NCI-H82 (cell line): ENCODE measurements around the gene TSN.
"Not testable (repeated sequence)": the region's sequence is repeated elsewhere in the genome, so short reads cannot be mapped to it uniquely, and the experiment has no call there.

Source experiments
- DNase-seq: peaks from one replicate; lab custom pipeline; 2025; lab: John Stamatoyannopoulos, UW

TSN gene

GRCh38 chr2:121755237-121756111, at the start of gene TSN:
TSS of gene TSN (plus strand) at chr2:121755651. CDS start at chr2:121755780, 129 bp downstream.
- DNase-seq: peak; percentile 99

- no peak for DNase-seq
These were observed 49.5 kb upstream of the TSN start for GRCh38 chr2:121705958-121706357.

GRCh38 chr2:121707344-121707919, 48.0 kb upstream of the TSN start:
- DNase-seq: no peak

- DNase-seq: no peak
These were observed 47.5 kb upstream of the TSN start for GRCh38 chr2:121707920-121708361.

DNA sequence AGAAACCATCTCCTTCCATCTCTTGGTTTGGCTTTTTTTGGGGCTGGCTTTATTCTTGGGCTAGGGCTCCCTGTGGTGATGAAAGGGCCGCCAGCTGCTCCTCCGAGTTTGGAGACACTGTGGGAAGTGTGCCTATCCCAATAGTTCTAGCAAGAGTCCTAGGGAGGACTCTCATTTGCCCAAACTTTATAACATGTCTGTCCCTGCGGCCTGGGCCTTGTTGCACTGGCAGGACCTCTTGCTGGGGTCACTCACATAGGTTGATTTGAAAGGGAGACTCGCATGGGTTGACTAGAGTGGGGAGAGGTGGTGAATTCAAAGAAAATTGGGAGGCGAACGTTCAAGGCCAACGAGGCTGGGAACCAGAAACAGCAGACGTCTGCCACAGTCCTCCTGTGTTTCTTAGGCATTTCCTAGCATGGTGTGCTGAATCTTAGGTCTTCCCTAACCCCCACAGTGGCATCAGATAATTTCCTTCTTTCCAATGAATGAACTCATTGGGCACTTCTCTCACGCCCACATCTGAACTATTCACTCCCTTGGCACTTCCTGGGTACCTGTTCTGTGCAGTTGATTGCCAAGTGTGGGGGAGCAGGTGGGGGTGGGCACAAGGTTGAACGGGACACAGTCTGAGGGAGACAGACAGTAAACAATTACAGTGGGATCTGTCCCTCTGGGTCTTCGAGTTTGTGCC, 45.5 kb upstream of the TSN start:
- DNase-seq: no peak

- no peak for DNase-seq
These were observed 44.8 kb upstream of the TSN start for GRCh38 chr2:121710470-121711170.

DNA sequence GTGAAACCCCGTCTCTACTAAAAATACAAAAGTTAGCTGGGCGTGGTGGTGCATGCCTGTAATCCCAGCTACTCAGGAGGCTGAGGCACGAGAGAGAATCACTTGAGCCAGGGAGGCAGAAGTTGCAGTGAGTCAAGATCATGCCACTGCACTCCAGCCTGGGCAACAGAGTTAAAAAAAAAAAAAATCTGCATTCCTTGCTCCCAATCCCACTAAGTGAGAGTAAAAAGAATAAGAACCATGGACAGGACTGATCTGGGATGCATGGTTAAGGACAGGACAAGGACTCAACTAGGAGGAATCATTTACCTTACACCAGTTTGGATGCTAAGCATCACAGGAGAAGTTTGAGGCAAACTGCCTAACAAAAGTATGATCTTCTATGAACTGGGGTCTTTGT, 44.0 kb upstream of the TSN start:
- not testable (repeated sequence) for DNase-seq

GRCh38 chr2:121716126-121716525, 39.3 kb upstream of the TSN start:
- peak; percentile 63 for DNase-seq

DNA sequence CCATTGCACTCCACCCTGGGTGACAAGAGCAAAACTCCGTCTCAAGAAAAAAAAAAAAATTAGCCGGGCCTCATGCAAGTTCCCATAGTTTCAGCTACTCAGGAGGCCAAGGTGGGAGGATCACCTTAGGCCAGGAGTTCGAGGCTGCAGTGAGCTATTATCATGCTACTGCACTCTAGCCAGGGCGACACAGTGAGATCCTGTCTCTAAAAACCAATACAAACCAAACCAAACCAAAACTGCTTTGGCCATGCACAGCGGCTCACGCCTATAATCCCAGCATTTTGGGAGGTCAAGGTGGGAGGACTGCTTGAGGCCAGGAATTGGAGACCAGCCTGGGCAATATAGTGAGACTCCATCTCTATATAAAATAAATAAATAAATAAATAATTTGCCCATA, 37.9 kb upstream of the TSN start:
- no peak for DNase-seq

GRCh38 chr2:121721926-121722325, 33.5 kb upstream of the TSN start:
- DNase-seq: no peak

DNA sequence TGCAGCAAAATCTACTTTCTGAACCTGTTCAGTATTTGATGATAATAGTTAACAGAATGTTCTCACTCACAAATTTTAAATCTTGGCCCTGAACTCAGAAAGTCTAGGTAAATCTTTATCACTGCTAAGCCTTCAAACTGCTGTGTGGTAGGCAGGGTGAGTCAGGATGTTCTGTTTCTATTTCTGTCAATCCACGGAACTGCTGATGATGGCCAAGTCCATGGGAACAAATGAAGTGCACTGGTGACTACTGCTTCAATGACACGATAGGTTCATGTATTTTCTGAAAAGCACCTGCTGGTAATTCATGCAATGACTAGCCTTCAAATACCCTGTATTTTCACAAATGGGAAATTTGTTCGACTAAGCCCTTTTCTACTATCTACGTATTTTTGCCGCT, 33.0 kb upstream of the TSN start:
- no peak for DNase-seq

DNA sequence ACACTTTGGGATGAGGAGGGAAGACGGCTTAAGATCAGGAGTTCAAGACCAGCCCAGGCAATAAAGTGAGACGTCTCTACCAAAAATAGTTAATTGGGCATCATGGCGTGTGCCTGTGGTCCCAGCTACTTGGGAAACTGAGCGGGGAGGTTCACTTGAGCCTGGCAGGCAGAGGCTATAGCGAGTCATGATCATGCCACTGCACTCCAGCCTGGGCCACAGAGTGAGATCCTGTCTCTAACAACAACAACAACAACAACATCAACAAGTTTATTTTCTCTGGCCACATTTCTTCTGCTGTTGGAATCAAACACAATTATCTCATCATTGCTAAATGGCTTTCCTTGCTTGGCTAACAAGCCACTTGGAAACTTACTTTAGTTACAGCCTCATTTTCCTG, 32.1 kb upstream of the TSN start:
- no peak for DNase-seq

GRCh38 chr2:121727332-121727731, 28.1 kb upstream of the TSN start:
- DNase-seq: no peak

DNA sequence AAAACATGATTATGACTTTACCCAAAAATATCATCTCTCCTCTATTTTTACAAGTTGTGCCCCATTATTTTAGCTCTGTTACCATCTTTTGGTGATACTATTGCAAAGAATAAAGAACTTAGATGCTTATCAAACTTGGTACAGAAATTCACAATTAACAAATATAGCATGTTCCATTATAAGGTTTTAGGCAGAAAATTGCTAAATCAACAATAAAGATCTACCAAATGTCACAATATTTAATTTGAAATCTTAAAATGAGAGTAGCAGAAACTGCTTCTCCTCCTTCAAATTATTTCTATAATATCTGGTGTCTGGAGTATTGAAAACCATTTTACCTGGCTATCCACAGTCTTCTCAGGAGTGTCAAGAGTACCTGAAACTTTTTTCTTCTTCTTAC, 27.5 kb upstream of the TSN start:
- DNase-seq: no peak

DNA sequence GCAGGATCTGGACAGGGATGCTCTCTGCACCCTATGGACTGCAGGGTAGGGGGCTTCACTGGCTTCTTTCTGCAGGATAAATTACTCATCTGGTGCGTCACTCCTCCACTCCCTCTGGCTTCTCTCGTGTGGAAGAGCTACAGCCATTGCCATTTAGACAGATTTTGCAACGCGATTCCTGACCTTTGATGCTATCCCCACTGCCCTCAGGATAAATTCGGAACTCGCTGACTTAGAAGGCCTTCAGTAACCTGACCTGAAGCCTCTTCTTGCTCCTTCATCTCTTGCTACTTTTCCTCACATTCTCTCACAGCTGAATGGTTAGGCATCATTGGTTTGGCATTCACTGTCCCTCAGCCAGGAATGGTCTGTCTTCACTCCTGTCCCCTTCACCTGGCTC, 24.1 kb upstream of the TSN start:
- no peak for DNase-seq

DNA sequence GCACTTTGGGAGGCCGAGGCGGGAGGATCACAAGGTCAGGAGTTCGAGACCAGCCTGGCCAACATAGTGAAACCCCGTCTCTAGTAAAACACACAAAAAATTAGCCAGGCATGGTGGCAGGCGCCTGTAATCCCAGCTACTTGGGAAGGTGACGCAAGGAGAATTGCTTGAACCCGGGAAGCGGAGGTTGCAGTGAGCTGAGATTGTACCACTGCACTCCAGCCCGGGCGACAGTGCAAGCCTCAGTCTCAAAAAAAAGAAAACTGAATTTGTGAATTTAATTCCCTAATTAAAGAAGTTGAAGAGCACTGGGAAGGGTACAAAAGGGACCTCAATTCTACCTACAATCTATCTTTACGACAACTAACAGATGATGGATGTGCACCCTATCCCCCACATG, 20.9 kb upstream of the TSN start:
- DNase-seq: not testable (repeated sequence)

- no peak for DNase-seq
These were observed 19.9 kb upstream of the TSN start for GRCh38 chr2:121735518-121736074.

- DNase-seq: no peak
These were observed 19.4 kb upstream of the TSN start for GRCh38 chr2:121736140-121736461.

DNA sequence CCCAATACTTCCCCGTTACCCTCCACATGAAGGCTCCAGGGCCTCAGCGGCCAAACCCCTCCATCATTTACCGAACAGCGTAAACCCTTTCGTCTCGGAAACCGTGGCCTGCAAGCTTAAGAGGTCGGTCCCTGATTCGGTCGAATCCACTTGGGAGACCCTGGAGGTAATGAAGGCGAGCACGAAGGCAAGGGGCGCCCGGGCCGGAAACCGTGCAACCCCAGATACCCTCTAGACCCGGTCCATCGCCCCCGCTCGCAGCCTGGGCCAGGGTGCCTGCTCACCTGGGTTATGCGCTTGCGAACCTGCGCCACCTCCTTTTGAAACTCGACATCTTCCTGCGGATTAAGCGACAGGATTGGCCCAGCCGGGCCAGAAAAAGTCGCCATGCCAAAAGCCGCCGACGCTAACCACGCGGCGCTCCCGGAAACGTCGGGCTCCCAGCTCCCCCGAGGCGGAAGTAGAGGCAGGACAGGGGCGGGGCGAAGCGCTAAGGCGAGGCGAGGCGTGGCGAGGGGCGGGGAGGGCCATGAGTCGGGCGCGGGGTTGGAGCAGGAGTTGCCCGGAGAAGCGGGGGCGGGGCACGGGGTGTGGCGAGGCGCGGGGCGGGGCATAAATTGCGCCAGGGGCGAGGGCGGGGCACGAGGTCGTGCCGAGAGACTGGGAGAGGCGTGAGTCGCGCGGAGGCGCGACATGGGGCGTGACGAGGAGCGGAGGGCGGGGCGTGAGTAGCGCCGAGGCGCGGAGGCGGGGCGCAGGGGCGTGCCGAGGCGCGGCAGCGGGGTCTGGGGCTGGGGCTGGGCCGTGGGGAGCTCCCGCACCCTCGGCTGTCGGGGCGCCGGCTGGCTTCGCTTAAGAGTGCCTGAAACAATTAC, 18.8 kb upstream of the TSN start, which contains the start of gene NIFK:
NIFK (minus strand) TSS at position 414 of the 875 bp plus-strand sequence; CDS start at position 389, 25 bp downstream.
- peak; percentile 99 for DNase-seq

- no peak for DNase-seq
These were observed 14.5 kb upstream of the TSN start for GRCh38 chr2:121740973-121741372.

DNA sequence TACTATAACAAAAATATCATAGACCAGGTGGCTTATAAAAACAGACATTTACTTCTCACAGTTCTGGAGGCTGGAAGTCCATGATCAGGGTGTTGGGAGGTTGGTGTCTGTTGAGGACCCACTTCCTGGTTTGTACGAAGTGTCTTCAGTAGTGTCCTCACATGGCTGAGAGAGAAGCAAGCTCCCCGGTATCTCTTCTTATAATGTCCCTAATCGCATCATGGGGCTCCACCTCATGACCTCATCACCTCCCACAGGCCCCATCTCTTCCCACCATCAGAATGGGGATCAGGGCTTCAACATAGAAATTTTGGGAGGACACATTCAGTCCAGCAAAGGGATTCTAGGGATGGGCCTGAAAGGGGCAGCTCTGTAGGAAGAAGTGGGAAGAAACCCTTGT, 14.0 kb upstream of the TSN start:
- DNase-seq: no peak
